PC-3 (cell line): Measurements from ENCODE around the gene ELMOD1. TPM values are rescaled to one million over a fixed set of nuclear protein-coding genes. Genes with fewer than 3 reads are reported as not detected.

Experiments used
- ATAC-seq: fragments of 200-7000 bp; cut with Tn5 transposase; 2 replicates; pipeline ENCODE4 v1.9.1; 2020; ENCODE audit warnings: mild to moderate bottlenecking, moderate library complexity
- BruUV-seq: library from RNA; stranded (reverse); fragments of 400-500 nt; replicated peaks from 2 replicates; lab custom pipeline; 2021; lab: Mats Ljungman, UMichigan
- CTCF ChIA-PET: fragments of 300-600 bp; sonication (Branson Sonifier 250); formaldehyde crosslinking; loops from one replicate; lab custom pipeline; 2022; ENCODE audit warnings: antibody characterized with exemption; lab: Charles Lee
- POLR2A ChIA-PET: fragments of 300-600 bp; sonication (Branson Sonifier 250); formaldehyde crosslinking; loops from one replicate; lab custom pipeline; 2022; ENCODE audit warnings: antibody characterized with exemption; ENCODE audit not compliant: unreplicated experiment; lab: Charles Lee
- DNase-seq: peaks from one replicate; pipeline ENCODE4 v3.0.0-alpha.2; 2015
- H2AFZ ChIP-seq: fragments of 300-600 bp; sonication (generic); 2 replicates; pipeline ENCODE4 v1.6.0; 2016; ENCODE audit warnings: antibody characterized with exemption, low read length
- H3F3A ChIP-seq: fragments of 300-600 bp; sonication (generic); one replicate; pipeline ENCODE4 v1.6.0; 2017; ENCODE audit warnings: antibody characterized with exemption, low read length, control low read depth, mild to moderate bottlenecking; ENCODE audit not compliant: unreplicated experiment
- H3K27ac ChIP-seq: fragments of 300-600 bp; sonication (generic); 2 replicates; pipeline ENCODE4 v1.5.1; 2016; ENCODE audit warnings: mild to moderate bottlenecking, low read length
- H3K27me3 ChIP-seq: fragments of 300-600 bp; sonication (generic); 2 replicates; pipeline ENCODE4 v1.6.1; 2016; ENCODE audit warnings: low read length, mixed read lengths
- H3K36me3 ChIP-seq: fragments of 300-600 bp; sonication (generic); 2 replicates; pipeline ENCODE4 v1.6.1; 2016; ENCODE audit warnings: low read depth, mixed run types, low read length, mixed read lengths
- H3K4me1 ChIP-seq: fragments of 300-600 bp; sonication (generic); 2 replicates; pipeline ENCODE4 v1.5.1; 2016; ENCODE audit warnings: low read length; ENCODE audit not compliant: insufficient read depth
- H3K4me2 ChIP-seq: fragments of 300-600 bp; sonication (generic); 2 replicates; pipeline ENCODE4 v1.6.0; 2016; ENCODE audit warnings: low read length
- H3K4me3 ChIP-seq: fragments of 300-600 bp; sonication (generic); 2 replicates; pipeline ENCODE4 v1.5.1; 2016; ENCODE audit warnings: mild to moderate bottlenecking, low read length, mixed read lengths
- H3K79me2 ChIP-seq: fragments of 300-600 bp; sonication (generic); 2 replicates; pipeline ENCODE4 v1.6.1; 2017; ENCODE audit warnings: low read length, mixed read lengths
- H3K9ac ChIP-seq: fragments of 300-600 bp; sonication (generic); 2 replicates; pipeline ENCODE4 v1.6.0; 2016; ENCODE audit warnings: mild to moderate bottlenecking, low read length
- H3K9me2 ChIP-seq: fragments of 300-600 bp; sonication (generic); replicated peaks from 2 replicates; pipeline ENCODE4 v1.6.1; 2016; ENCODE audit warnings: mixed run types, low read length, mixed read lengths
- H3K9me3 ChIP-seq: fragments of 300-600 bp; sonication (generic); 2 replicates; pipeline ENCODE4 v1.6.1; 2016; ENCODE audit warnings: low read length, mixed read lengths
- H4K20me1 ChIP-seq: fragments of 300-600 bp; sonication (generic); 2 replicates; pipeline ENCODE4 v1.6.1; 2016; ENCODE audit warnings: low read length, mixed read lengths
- EZH2 ChIP-seq: fragments of 300-600 bp; sonication (generic); IDR thresholded peaks from one replicate; pipeline ENCODE4 v1.6.1; 2017; ENCODE audit warnings: antibody characterized with exemption, mild to moderate bottlenecking, low read length; ENCODE audit not compliant: unreplicated experiment
- EZH2phosphoT487 ChIP-seq: fragments of 300-600 bp; sonication (generic); IDR thresholded peaks from 2 replicates; pipeline ENCODE4 v1.6.1; 2018; ENCODE audit warnings: mild to moderate bottlenecking, antibody characterized with exemption, low read length, borderline replicate concordance
- intact Hi-C: fragments of 100-400 bp; cut with micrococcal nuclease; formaldehyde crosslinking; loops from 2 replicates; pipeline ENCODE4 v1.9.0; 2023
- total RNA-seq: library from RNA; depleted of rRNA; stranded (reverse); fragments of >200 nt; gene quantifications from 2 replicates; pipeline ENCODE4 v1.2.3, GENCODE V29; 2014
- TF ChIP-seq, protein P1 (sequence below): fragments of 300-600 bp; sonication (generic); conservative IDR thresholded peaks from 2 replicates; pipeline ENCODE4 v1.5.1; 2017; ENCODE audit warnings: antibody characterized with exemption, low read depth, mild to moderate bottlenecking, low read length

ELMOD1 gene
- total RNA-seq, 1 experiment from 2014 or later = not detected

DNA sequence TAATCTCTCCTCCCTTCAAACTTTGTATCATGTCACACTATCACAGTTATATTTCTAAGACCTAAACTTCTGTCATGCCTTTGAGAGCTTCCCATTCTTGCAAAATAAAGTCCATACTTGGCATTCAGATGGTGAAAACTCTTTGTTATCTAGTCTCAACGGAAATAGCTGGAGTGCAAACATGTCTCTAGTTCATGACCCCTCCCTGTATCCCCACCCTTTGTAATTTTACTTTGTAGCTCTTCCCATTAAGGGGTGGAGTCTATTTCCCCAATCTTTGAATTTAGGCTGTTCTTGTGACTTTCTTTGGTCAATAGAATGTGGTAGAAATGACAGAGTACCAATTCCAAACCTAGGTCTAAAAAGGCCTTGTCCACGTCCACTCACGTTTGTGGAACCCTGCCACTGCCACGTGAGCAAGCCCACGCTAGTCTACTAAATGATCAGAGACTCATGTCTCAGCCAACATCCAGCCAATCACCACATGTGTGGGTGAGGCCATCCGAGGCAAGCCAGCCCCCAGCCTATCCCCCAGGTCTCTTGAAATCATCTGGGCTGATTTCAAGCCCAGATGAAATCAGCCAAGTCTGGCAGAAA, 97.5 kb downstream of the ELMOD1 start:
- Histone ChIP-seq H3K9me2 (0 out of 2 replicates have a peak, but pooled peaks cover 3% of the 10 kb centered on the region), H2AFZ (no peak overlapping the region), H3K9me3 (no peaks in the 10 kb centered on the region), H3K36me3 (no peaks in the 10 kb centered on the region), H3K4me3 (no peak overlapping the region), H3K4me2 (no peak overlapping the region), H3F3A (no peaks in the 10 kb centered on the region), H3K27me3 (0 out of 2 replicates have a peak, but pooled peaks cover 9% of the 10 kb centered on the region), H3K79me2 (no peaks in the 10 kb centered on the region), H3K9ac (no peak overlapping the region), H3K27ac (no peak overlapping the region), H4K20me1 (no peaks in the 10 kb centered on the region), H3K4me1 (peaks cover 19% of the 10 kb centered on the region)
- DNase-seq (no peak), ATAC-seq (no peak)
- ChIA-PET POLR2A (no interaction called here), CTCF (interaction anchor here (1.3 to 1.6 kb wide), 2 partner anchors 125 to 139 kb away, joined by 3 to 7 read pairs; no protein-coding TSS in a partner anchor)
- BruUV-seq = no TSS peak
- no peak for TF ChIP-seq EZH2phosphoT487
- TF ChIP-seq EZH2 = no peak
- TF ChIP-seq, protein P1, sequence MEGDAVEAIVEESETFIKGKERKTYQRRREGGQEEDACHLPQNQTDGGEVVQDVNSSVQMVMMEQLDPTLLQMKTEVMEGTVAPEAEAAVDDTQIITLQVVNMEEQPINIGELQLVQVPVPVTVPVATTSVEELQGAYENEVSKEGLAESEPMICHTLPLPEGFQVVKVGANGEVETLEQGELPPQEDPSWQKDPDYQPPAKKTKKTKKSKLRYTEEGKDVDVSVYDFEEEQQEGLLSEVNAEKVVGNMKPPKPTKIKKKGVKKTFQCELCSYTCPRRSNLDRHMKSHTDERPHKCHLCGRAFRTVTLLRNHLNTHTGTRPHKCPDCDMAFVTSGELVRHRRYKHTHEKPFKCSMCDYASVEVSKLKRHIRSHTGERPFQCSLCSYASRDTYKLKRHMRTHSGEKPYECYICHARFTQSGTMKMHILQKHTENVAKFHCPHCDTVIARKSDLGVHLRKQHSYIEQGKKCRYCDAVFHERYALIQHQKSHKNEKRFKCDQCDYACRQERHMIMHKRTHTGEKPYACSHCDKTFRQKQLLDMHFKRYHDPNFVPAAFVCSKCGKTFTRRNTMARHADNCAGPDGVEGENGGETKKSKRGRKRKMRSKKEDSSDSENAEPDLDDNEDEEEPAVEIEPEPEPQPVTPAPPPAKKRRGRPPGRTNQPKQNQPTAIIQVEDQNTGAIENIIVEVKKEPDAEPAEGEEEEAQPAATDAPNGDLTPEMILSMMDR = no peak
- intact Hi-C loops = no loop called here

DNA sequence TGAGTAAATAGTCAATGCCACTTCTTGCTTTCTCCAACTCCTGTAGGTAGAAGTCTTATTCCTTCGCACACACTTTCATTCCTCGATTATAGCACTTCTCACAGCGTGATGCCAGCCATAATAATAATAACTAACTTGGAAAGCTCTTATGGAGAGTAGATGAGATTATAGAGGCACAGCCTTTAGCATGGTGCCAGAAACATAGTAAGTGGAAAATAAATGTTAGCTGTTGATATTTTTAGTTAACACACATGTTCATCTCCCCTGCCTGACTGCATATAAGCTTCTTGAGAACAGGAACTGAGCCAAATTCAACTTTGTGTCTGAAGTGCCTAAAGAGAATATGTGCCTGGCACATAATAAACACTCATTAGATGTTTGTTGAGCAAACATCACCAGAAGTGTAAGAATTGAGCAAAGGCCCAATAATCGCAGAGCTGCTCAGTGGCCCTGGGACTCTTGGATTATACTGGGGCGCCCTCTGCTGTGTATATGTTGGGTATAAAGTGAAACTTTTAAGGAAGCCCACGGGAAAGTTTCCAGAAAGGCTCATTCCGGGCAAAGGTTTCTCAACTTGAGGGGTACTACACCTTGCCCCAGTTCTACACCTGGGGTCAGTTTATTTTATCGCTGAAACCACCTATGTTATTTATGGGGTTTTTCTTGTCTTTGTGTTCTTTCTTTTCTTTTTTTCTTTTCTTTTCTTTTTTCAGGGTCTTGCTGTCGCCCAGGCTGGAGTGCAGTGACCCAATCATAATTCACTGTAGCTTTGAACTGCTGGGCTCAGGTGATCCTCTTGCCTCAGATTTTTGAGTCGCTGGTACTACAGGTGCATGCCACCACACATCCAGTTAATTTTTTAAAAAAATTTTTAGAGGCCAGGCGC, 98.6 kb downstream of the ELMOD1 start:
- ChIA-PET POLR2A (interaction anchor here (0.6 kb wide), 1 partner anchor 81 kb away, joined by 5 read pairs; no protein-coding TSS in a partner anchor), CTCF (interaction anchor here (0.6 to 1.6 kb wide), 12 partner anchors 38 to 236 kb away, joined by 3 to 14 read pairs (median 6); no protein-coding TSS in a partner anchor)
- Histone ChIP-seq H3F3A (no peaks in the 10 kb centered on the region), H3K4me3 (peak overlapping the region; percentile 45; the same call in 1 of the 2 replicates), H2AFZ (peak overlapping the region; percentile 24; the same call in 1 of the 2 replicates), H4K20me1 (no peaks in the 10 kb centered on the region), H3K27me3 (0 out of 2 replicates have a peak, but pooled peaks cover 6% of the 10 kb centered on the region), H3K9me3 (no peaks in the 10 kb centered on the region), H3K9ac (no peak overlapping the region), H3K27ac (no peak overlapping the region), H3K36me3 (no peaks in the 10 kb centered on the region), H3K79me2 (no peaks in the 10 kb centered on the region), H3K4me1 (peaks cover 19% of the 10 kb centered on the region), H3K9me2 (no peaks in the 10 kb centered on the region), H3K4me2 (peak overlapping the region; percentile 72)
- intact Hi-C loops = loop anchor here (1.0 kb wide), 4 partner anchors 82 to 140 kb away; no protein-coding TSS in a partner anchor
- TF ChIP-seq, protein P1 = peak; percentile 98
- TF ChIP-seq EZH2 (no peak), EZH2phosphoT487 (no peak)
- no TSS peak for BruUV-seq
- DNase-seq = peak; percentile 94
- peak; percentile 86 for ATAC-seq
